GM19023 (cell line): Measurements from ENCODE around the gene TMEM150C.
"Not testable (repeated sequence)": the region's sequence is repeated elsewhere in the genome, so short reads cannot be mapped to it uniquely, and the experiment has no call there.

Experiments used
- ATAC-seq: cut with Tn5 transposase; IDR thresholded peaks from one replicate; pipeline ENCODE4 v1.9.1; 2021; ENCODE audit warnings: mild to moderate bottlenecking, moderate library complexity; ENCODE audit not compliant: unreplicated experiment

Gene TMEM150C

GRCh38 chr4:82479562-82479961 lies 82.2 kb downstream of the TMEM150C start:
- no peak for ATAC-seq

GRCh38 chr4:82477469-82477868 lies 84.3 kb downstream of the TMEM150C start:
- not testable (repeated sequence) for ATAC-seq

GRCh38 chr4:82475931-82476330 lies 85.9 kb downstream of the TMEM150C start:
- ATAC-seq: not testable (repeated sequence)

DNA sequence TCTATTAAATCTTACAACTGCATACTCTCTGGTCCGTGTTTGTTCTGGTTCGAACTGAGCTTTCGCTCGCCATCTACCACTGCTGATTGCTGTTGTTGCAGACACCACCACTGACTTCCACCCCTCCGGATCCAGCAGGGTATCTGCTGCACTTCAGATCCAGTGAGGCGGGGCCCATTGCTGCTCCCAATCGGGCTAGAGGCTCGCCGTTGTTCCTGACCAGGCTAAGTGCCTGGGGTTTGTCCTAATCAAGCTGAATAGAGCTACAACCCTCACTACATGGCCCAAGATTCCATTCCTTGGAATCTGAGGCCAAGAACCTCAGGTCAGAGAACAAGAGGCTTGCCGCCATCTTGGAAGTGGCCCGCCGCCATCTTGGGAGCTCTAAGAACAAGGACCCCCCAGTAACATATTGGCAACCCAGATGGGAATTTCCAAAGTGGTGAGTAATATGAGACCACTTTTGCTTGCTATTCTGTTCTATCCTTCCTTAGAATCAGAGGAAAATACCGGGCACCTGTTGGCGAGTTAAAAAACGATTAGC lies 88.1 kb downstream of the TMEM150C start:
- ATAC-seq: no peak

- ATAC-seq: not testable (repeated sequence)
Observed at GRCh38 chr4:82473080-82473479, 88.7 kb downstream of the TMEM150C start.

DNA sequence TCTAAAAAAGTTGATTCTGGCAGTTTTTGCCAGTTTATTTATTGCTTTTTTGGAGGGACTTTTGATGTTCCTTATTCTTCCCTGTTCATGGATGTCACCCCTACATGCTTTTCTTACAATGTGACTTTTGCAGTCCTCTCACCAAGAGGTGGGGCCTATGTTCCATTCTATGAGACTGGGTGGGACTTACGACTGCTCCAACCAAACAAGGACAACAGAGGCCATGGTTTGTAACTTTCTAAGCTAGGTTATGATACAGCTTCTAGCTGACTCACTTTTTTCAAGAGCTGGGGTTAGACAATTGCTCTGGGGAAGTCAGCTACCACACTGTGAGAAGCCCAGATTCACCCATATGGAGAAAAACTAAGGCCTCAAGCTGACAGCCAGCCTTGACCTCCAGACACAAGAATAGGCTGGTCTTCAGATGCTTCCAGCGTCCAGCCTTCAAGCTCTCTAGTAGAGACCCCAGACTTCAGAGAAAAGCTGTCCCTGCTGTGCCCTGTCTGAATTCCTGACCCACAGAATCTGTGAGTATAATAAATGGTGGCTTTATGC lies 91.9 kb downstream of the TMEM150C start:
- ATAC-seq: no peak

- ATAC-seq: no peak
Observed at GRCh38 chr4:82467471-82467870, 94.3 kb downstream of the TMEM150C start.

- no peak for ATAC-seq
Observed at GRCh38 chr4:82463221-82463620, 98.6 kb downstream of the TMEM150C start.

DNA sequence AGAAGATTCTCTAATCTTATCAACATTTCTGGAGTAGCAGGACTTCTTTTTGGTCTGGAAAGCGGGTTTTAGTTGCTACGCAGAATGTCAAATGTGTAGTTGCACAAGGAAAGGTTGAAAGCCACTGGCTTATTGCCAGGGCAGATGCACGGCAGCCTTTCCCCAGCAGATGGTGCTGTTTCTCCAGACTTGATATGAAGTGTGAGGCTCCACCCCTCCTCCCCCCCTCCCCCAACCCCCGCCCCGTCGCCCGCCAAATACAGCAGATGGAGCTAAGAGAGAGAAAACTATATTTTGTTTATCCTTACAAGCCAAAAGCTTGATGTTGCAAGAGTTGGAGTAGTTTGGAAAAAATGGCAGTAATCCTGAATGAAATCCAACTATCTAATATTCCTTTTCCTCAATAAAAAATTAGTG lies 99.4 kb downstream of the TMEM150C start:
- ATAC-seq: peak; percentile 94

DNA sequence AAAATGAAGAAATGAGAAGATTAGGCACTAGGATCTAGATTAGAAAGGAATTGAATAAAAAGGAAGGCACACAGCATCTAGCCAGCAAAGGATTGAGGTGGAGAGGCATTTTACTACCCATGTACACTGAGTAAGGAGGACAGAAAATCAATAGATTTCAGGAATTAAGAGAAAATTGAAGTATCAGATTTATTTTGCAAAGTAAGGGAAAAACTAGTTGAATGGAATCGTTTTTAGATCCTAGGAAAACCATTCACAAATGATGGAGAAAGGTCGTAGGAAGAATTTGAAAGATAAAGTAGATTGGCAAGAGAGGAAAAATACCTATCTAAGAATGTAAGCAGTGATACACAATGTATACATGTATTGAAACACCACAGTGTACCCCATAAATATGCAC lies 100.1 kb downstream of the TMEM150C start:
- no peak for ATAC-seq

DNA sequence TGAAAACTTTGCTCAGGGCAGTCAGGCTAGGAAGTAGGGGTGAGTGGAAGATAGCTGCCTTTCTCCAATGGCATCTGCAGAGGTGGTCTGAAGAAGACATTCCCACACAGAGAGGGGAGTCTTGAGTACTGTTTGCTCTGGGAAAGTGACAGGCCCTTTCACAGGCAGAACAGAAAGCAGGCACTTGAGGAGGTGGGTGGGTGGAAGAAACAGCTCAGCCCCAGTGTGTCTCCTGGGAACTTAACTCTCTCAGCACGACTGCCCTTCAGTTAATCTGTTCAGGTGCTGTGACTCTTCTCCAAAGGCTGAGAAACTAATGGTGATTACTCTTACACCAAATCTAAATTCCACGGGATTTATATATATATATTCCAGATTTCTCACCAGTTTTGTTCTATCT lies 103.1 kb downstream of the TMEM150C start:
- no peak for ATAC-seq

GRCh38 chr4:82457266-82457665 lies 104.5 kb downstream of the TMEM150C start:
- ATAC-seq: no peak

- ATAC-seq: no peak
Observed at GRCh38 chr4:82452026-82452425, 109.8 kb downstream of the TMEM150C start.

- ATAC-seq: no peak
Observed at GRCh38 chr4:82450966-82451755, 110.6 kb downstream of the TMEM150C start.

DNA sequence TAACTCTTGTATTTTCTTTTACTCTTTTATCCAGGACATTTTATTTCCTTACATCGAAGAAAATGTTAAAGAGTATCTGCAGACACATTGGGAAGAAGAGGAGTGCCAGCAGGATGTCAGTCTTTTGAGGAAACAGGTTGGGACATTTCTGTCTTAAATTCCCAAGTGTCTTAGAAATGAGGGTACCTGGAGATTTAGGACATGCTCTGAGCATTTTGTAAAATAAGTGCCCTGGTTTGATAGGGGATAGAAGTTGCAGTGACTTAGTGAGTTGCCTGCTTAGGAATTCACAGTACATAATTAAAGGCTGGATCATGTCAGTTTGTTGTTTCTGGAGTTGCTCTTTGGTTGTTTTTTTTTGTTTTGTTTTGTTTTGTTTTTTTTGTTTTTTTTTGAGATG lies 113.9 kb downstream of the TMEM150C start:
- no peak for ATAC-seq

DNA sequence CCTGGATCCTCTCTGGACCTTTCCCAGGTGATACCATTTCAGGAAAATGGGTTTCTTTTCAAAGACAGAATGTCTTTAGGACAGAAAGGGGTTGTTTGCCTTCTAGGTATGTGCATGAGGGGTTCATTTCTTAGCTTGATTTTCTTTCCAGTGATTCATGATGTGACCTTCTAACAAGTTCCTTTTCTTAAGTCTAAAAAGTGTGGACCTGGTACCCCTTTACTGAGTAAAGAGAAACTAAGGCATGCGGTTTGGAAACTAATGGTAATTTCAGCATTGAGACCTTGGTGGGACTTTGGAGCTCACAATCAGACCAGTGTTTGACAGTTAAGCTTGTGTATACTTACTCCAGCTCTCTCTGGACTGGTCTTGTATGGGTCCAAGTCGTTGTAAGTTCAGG lies 122.7 kb downstream of the TMEM150C start:
- ATAC-seq: no peak

GRCh38 chr4:82437285-82438005 lies 124.3 kb downstream of the TMEM150C start:
- ATAC-seq: no peak

GRCh38 chr4:82436780-82437179 lies 125.0 kb downstream of the TMEM150C start:
- no peak for ATAC-seq

GRCh38 chr4:82436130-82436529 lies 125.7 kb downstream of the TMEM150C start:
- ATAC-seq: no peak

GRCh38 chr4:82434949-82435348 lies 126.8 kb downstream of the TMEM150C start:
- no peak for ATAC-seq

- no peak for ATAC-seq
Observed at GRCh38 chr4:82433791-82434190, 128.0 kb downstream of the TMEM150C start.
